ENCODE data around the gene COQ2.

DNA sequence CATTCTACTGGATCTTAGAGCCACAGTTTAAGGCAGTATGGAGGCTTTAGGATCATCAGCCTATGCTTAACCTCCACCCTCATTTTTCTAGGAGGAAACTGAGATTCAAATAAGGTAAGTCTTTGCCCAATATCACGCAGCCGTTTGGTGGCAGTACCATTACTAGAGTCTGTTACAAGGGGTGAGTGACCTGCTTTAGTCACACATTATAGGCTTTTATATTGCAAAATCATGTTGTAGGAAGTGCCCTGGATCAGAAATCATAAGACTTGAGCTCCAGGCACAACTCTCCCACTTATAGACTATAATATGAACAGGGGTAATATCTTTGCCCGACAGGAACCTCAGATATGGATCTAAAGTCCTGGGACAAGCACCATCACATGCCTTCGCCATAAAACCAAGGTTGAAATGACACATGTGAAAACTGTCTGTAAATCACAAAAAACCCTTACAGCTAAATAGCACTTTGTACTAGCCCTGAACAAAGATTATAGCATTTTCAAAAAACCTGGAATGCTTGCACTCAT lies 30.8 kb upstream of the COQ2 start:
- TF ChIP-seq SIN3A (IDR thresholded peaks at IDR 0.05; ENCODE audit: borderline replicate concordance, insufficient read depth, low read length): no peak
- no peak for TF ChIP-seq TAF1 (IDR thresholded peaks at IDR 0.05; ENCODE audit: borderline replicate concordance, insufficient read depth, low read length)
